RWPE1 (cell line): ENCODE results near the gene TNFRSF1A.

Source experiments
- CTCF ChIA-PET: fragments of 350-600 bp; sonication (Branson Sonifier 250); formaldehyde crosslinking; extraction: SDS; loops from one replicate; lab custom pipeline; 2021; lab: Yijun Ruan, JAX
- POLR2A ChIA-PET: fragments of 400-600 bp; formaldehyde crosslinking; extraction: SDS; loops from one replicate; lab custom pipeline; 2020; ENCODE audit warnings: antibody characterized with exemption; ENCODE audit not compliant: low non-redundant PET; lab: Yijun Ruan, JAX
- DNase-seq: peaks from one replicate; pipeline ENCODE4 v3.0.0; 2012; ENCODE audit warnings: low spot score
- H3K27ac ChIP-seq: fragments of 450-650 bp; 2 replicates; pipeline ENCODE4 v1.5.1; 2017
- CTCF ChIP-seq: fragments of 450-650 bp; conservative IDR thresholded peaks from 2 replicates; pipeline ENCODE4 v1.5.1; 2017; ENCODE audit warnings: low read depth, mild to moderate bottlenecking

TNFRSF1A gene

GRCh38 chr12:6378709-6379472, 37.0 kb upstream of the TNFRSF1A start:
- POLR2A ChIA-PET = no interaction called here
- CTCF ChIA-PET = interaction anchor here (0.6 kb wide), 1 partner anchor 164 kb away, joined by 3 read pairs; no protein-coding TSS in a partner anchor
- H3K27ac ChIP-seq = peak overlapping the region; percentile 99
- no peak for TF ChIP-seq CTCF
- no peak for DNase-seq

GRCh38 chr12:6377667-6377994, 35.8 kb upstream of the TNFRSF1A start:
- H3K27ac ChIP-seq = peak overlapping the region; percentile 99
- no peak for TF ChIP-seq CTCF
- ChIA-PET CTCF (interaction anchor here (0.6 kb wide), 1 partner anchor 12 kb away, joined by 4 read pairs; no protein-coding TSS in a partner anchor), POLR2A (interaction anchor here (0.7 kb wide), 1 partner anchor 32 kb away, joined by 3 read pairs; no protein-coding TSS in a partner anchor)
- DNase-seq = no peak

GRCh38 chr12:6376870-6377666, 35.2 kb upstream of the TNFRSF1A start:
- TF ChIP-seq CTCF = no peak
- H3K27ac ChIP-seq = peak overlapping the region; percentile 99
- ChIA-PET CTCF (interaction anchor here (0.5 to 0.6 kb wide), 2 partner anchors 12 to 14 kb away, joined by 3 to 4 read pairs; no protein-coding TSS in a partner anchor), POLR2A (interaction anchor here (0.7 kb wide), 1 partner anchor 31 kb away, joined by 3 read pairs; no protein-coding TSS in a partner anchor)
- no peak for DNase-seq

- POLR2A ChIA-PET = interaction anchor here (0.6 kb wide), 1 partner anchor 231 kb away, joined by 3 read pairs; no protein-coding TSS in a partner anchor
- peak overlapping the region; percentile 99 for H3K27ac ChIP-seq
- CTCF ChIA-PET = no interaction called here
- peak; percentile 82 for DNase-seq
- TF ChIP-seq CTCF = peak; percentile 16
Measured at GRCh38 chr12:6376079-6376869, 34.4 kb upstream of the TNFRSF1A start.

GRCh38 chr12:6375269-6376078, 33.6 kb upstream of the TNFRSF1A start, which contains the start of gene SCNN1A:
Gene SCNN1A (minus strand): TSS chr12:6375563. CDS start chr12:6374783, 780 bp downstream.
- no peak for TF ChIP-seq CTCF
- ChIA-PET POLR2A (interaction anchor here (0.6 to 1.9 kb wide), 4 partner anchors 8 to 231 kb away, joined by 3 to 8 read pairs (median 3); partner anchors contain the start of gene LTBR), CTCF (interaction anchor here (1.0 to 1.2 kb wide), 2 partner anchors 12 to 90 kb away, joined by 6 to 7 read pairs; no protein-coding TSS in a partner anchor)
- peak; percentile 80 for DNase-seq
- peak within 1 kb of the TSS; percentile 99 for H3K27ac ChIP-seq
